Fibroblast of villous mesenchyme (primary cell): ENCODE data around the gene GALNT5. TPM values are rescaled to one million over a fixed set of nuclear protein-coding genes. Genes with fewer than 3 reads are reported as not detected.

Experiments used
- DNase-seq: peaks from one replicate; pipeline ENCODE4 v3.0.0-alpha.2; 2010; ENCODE audit warnings: low read depth
- H3K4me3 ChIP-seq: 2 replicates; pipeline ENCODE4 v1.5.1; 2011; ENCODE audit warnings: low read depth, mild to moderate bottlenecking, low read length
- CTCF ChIP-seq: IDR thresholded peaks from 2 replicates; pipeline ENCODE4 v1.5.1; 2012; ENCODE audit warnings: low read depth, mild to moderate bottlenecking, low read length; ENCODE audit not compliant: insufficient read depth
- total RNA-seq: library from RNA; depleted of rRNA; stranded (reverse); fragments of >200 nt; gene quantifications from 2 replicates; pipeline ENCODE4 v1.2.3, GENCODE V29; 2012

GALNT5 gene
- total RNA-seq, 1 donor, result 17.3 TPM

GRCh38 chr2:157287160-157287559 is 29.7 kb downstream of the GALNT5 start:
- no peak for DNase-seq
- no peak overlapping the region for H3K4me3 ChIP-seq
- TF ChIP-seq CTCF, result no peak

DNA sequence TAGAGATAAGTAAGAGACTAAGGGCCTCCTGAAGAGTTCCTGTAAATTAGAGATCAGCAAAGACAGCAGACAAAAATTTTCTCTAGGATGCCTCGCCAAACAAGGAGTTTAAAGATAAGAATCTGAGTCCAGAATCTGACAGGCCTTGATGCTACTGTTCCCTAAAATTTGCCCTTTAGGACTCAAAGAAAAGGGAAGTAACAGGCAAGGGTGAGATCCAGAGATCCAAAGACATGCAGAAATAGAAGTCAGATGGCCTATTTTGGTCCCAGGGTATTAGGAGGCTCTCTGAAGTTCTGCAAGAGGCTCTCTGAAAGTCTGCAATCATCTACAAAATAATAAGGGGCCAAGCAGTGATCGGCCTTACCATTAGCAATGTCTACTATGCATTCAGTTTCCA is 33.0 kb downstream of the GALNT5 start:
- H3K4me3 ChIP-seq, result no peak overlapping the region
- no peak for DNase-seq
- no peak for TF ChIP-seq CTCF

DNA sequence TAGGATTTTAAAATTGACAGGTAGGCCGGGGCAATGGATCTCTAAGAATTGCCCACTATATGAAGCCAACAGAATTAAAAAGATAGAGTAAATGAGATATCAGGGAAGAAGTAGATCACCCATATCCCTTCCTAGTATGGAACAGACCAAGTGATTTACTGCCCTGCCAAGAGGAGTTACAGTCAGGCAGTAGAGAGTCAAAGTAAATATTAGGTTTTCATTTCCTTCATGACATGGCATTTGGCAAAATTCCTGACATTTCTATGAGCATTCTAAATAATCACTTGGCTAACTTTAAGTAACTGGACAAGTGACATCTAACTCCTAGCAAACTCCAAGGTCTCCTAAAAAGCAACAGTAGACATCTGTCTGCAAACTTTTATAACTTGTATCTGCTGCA is 33.5 kb downstream of the GALNT5 start:
- no peak for DNase-seq
- no peak overlapping the region for H3K4me3 ChIP-seq
- no peak for TF ChIP-seq CTCF

DNA sequence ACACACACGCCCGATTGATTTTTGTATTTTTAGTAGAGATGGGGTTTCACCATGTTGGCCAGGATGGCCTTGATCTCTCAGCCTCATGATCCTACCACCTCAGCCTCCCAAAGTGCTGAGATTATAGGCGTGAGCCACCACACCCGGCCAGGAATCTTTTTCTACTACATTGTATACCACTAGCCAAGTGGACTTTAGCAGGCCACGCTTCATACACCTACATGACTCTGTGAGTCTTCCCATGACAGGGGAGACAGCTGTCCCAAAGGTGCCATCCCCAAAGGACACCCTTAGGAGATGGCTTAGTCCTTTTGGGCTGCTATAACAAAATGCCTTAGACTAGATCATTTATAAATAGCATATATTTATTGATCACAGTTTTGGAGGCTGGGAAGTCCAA is 35.3 kb downstream of the GALNT5 start:
- TF ChIP-seq CTCF, result no peak
- DNase-seq, result no peak

GRCh38 chr2:157296490-157296889 is 39.0 kb downstream of the GALNT5 start:
- DNase-seq, result no peak
- H3K4me3 ChIP-seq, result no peak overlapping the region
- no peak for TF ChIP-seq CTCF

More for the DNA sequence above, 35.3 kb downstream of the GALNT5 start:
- no peak overlapping the region for H3K4me3 ChIP-seq

- H3K4me3 ChIP-seq, result no peak overlapping the region
- no peak for DNase-seq
- TF ChIP-seq CTCF, result no peak
Observed at GRCh38 chr2:157296958-157297357, 39.5 kb downstream of the GALNT5 start.

DNA sequence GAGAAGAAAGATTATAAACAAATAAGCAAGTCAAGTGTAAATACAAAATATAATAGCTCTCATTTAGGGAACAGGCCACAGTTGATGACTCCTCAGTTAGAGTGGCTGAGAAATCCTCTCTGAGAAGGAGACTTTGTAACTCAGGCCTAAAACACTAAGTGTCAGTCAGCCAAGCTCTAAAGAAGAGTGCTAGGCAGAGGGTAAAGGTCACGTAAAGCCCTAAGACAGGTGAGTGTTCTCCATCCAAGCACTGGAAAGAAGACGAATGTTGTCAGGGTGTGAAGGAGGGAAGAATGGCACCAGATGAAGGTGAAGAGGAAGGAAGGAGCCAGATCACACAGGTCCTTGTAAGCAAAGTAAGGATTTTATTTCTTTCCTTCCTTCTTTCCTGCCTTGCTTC is 43.8 kb downstream of the GALNT5 start:
- H3K4me3 ChIP-seq, result no peak overlapping the region
- no peak for DNase-seq
- TF ChIP-seq CTCF, result no peak
